GM18505 (cell line): Measurements from ENCODE around the gene KAT5.
"Not testable (repeated sequence)": the region's sequence is repeated elsewhere in the genome, so short reads cannot be mapped to it uniquely, and the experiment has no call there.

Source experiments
- ATAC-seq: cut with Tn5 transposase; IDR thresholded peaks from one replicate; pipeline ENCODE4 v1.9.1; 2021; ENCODE audit not compliant: unreplicated experiment
- POLR2A ChIP-seq: IDR thresholded peaks from 4 replicates; pipeline ENCODE4 v1.6.1; 2011; ENCODE audit warnings: borderline replicate concordance; ENCODE audit not compliant: insufficient read depth, insufficient read length; ENCODE audit errors: extremely low read depth

KAT5 gene

GRCh38 chr11:65711785-65712632, at the start of gene KAT5:
Gene KAT5, plus strand, starts transcription at chr11:65712252. Its CDS starts 16 bp downstream, at chr11:65712268.
- ATAC-seq, result peak; percentile 82
- peak; percentile 80 for TF ChIP-seq POLR2A

- peak; percentile 73 for TF ChIP-seq POLR2A
- peak; percentile 82 for ATAC-seq
These were observed 49.0 kb upstream of the KAT5 start, which contains the start of gene RELA for GRCh38 chr11:65662799-65663638. Gene RELA, minus strand, starts transcription at chr11:65662916. Its CDS starts 84 bp downstream, at chr11:65662832.

- ATAC-seq, result peak; percentile 23
- no peak for TF ChIP-seq POLR2A
These were observed 48.3 kb upstream of the KAT5 start for GRCh38 chr11:65663639-65664200.

DNA sequence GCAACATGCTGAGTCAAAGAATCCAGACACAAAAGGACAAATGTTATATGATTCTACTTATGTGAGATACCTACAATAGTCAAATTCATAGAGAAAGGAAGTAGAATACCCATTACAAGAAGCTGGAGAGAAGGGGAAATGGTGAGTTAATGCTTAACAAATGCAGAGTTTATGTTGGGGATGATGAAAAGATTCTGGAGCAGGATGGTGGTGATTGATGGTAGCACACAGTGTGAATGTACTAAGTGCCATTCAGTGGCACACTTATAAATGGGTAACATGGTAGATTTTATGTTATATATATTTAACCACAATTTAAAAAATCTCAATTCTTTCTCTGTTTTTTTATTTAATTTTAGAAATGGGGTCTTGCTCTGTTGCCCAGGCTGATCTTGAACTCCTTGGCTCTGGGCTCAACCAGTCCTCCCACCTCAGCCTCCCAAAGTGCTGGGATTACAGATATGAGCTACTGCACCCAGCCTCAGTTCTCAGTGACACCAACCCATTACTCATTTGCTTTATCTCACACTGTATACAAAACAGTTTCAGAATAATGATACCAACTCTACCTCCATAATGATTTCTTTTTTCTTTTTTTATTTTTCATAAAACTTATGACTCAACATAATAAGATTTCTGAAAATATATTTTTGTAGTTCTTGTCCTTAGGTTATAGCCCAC, 39.7 kb upstream of the KAT5 start:
- ATAC-seq, result no peak

GRCh38 chr11:65672982-65673381, 39.1 kb upstream of the KAT5 start:
- TF ChIP-seq POLR2A, result no peak
- ATAC-seq, result no peak

More for the DNA sequence above, 39.7 kb upstream of the KAT5 start:
- TF ChIP-seq POLR2A, result no peak

- ATAC-seq, result no peak
- TF ChIP-seq POLR2A, result no peak
These were observed 31.8 kb upstream of the KAT5 start for GRCh38 chr11:65680192-65680743.

- ATAC-seq, result not testable (repeated sequence)
These were observed 28.6 kb upstream of the KAT5 start for GRCh38 chr11:65683480-65683879.

GRCh38 chr11:65685981-65686380, 26.1 kb upstream of the KAT5 start:
- TF ChIP-seq POLR2A, result no peak
- no peak for ATAC-seq

DNA sequence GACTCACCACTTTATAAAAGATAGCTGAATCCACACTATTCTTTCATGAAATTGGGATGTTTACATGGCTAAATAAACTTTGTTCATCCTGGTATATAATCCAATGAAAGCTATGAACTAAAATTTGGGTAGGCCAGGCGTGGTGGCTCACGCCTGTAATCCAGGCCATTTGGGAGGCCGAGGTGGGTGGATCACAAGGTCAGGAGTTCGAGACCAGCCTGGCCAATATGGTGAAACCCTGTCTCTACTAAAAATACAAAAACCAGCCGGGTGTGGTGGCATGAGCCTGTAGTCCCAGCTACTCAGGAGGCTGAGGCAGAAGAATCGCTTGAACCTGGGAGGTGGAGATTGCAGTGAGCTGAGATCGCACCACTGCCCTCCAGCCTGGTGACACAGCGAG, 20.2 kb upstream of the KAT5 start:
- not testable (repeated sequence) for ATAC-seq

GRCh38 chr11:65692367-65692766, 19.7 kb upstream of the KAT5 start:
- no peak for ATAC-seq
- TF ChIP-seq POLR2A, result no peak

DNA sequence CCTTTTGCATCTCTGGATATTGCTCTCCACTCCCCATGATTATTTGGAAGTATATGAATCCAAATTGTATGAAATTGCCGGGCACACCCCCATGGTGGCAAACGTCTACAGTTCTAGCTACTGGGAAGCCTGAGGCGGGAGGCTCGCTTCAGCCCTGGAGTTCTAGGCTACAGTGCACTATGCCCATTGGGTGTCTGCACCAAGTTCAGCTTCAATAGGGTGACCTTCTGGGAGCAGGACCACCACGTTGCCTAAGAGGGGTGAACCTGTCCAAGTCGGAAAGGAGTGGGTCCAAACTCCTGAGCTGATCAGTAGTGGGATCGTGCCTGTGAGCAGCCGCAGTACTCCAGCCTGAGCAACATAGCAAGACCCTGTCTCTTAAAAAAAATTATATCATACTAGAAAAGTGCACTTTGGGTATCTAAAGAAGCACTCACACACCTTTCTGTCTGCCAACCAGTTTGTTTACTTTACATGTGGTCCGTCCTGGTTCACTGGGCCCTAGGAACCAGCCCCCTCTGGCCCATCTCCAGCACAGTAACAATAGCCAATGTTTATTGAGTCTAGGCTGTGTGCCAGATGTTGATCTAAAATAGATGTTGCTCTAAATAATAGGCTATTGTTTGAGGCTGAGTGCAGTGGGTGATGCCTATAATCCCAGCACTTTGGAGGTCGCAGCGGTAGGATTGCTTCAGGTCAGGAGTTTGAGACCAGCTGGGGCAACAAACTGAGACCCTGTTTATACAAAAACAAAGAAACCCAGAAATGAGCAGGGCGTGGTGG, 16.4 kb upstream of the KAT5 start:
- ATAC-seq, result no peak
- TF ChIP-seq POLR2A, result no peak
